GM19395 (cell line): Measurements from ENCODE around the gene NAV3.
A peak's percentile ranks its signal among the peaks of the same experiment; 100 is the strongest.

ENCODE experiments used
- ATAC-seq: cut with Tn5 transposase; IDR thresholded peaks from one replicate; pipeline ENCODE4 v1.9.1; 2021; ENCODE audit warnings: mild to moderate bottlenecking, moderate library complexity; ENCODE audit not compliant: unreplicated experiment

The NAV3 gene

GRCh38 chr12:77845831-77846230, 15.1 kb downstream of the NAV3 start:
- ATAC-seq: no peak

- peak; percentile 98 for ATAC-seq
Measured at GRCh38 chr12:77847060-77847541, 16.4 kb downstream of the NAV3 start.

GRCh38 chr12:77847680-77848431, 17.2 kb downstream of the NAV3 start:
- ATAC-seq: no peak

- no peak for ATAC-seq
Measured at GRCh38 chr12:77850129-77850528, 19.4 kb downstream of the NAV3 start.

- ATAC-seq: no peak
Measured at GRCh38 chr12:77850698-77851097, 20.0 kb downstream of the NAV3 start.

- ATAC-seq: no peak
Measured at GRCh38 chr12:77855548-77855947, 24.9 kb downstream of the NAV3 start.

GRCh38 chr12:77861317-77861716, 30.6 kb downstream of the NAV3 start:
- no peak for ATAC-seq

- ATAC-seq: no peak
Measured at GRCh38 chr12:77865178-77865577, 34.5 kb downstream of the NAV3 start.

- no peak for ATAC-seq
Measured at GRCh38 chr12:77878901-77879300, 48.2 kb downstream of the NAV3 start.

GRCh38 chr12:77882709-77883108, 52.0 kb downstream of the NAV3 start:
- no peak for ATAC-seq

GRCh38 chr12:77888611-77889010, 57.9 kb downstream of the NAV3 start:
- ATAC-seq: no peak

GRCh38 chr12:77891518-77892147, 60.9 kb downstream of the NAV3 start:
- ATAC-seq: no peak

- no peak for ATAC-seq
Measured at GRCh38 chr12:77893918-77894317, 63.2 kb downstream of the NAV3 start.

- no peak for ATAC-seq
Measured at GRCh38 chr12:77894556-77894955, 63.9 kb downstream of the NAV3 start.

GRCh38 chr12:77895699-77896098, 65.0 kb downstream of the NAV3 start:
- ATAC-seq: no peak

- no peak for ATAC-seq
Measured at GRCh38 chr12:77907936-77908335, 77.2 kb downstream of the NAV3 start.

GRCh38 chr12:77914081-77914488, 83.4 kb downstream of the NAV3 start:
- ATAC-seq: no peak

GRCh38 chr12:77915071-77915600, 84.4 kb downstream of the NAV3 start:
- ATAC-seq: no peak

GRCh38 chr12:77916276-77916675, 85.6 kb downstream of the NAV3 start:
- ATAC-seq: no peak

- no peak for ATAC-seq
Measured at GRCh38 chr12:77918046-77918445, 87.4 kb downstream of the NAV3 start.

GRCh38 chr12:77919450-77919849, 88.8 kb downstream of the NAV3 start:
- ATAC-seq: no peak

GRCh38 chr12:77923882-77924281, 93.2 kb downstream of the NAV3 start:
- ATAC-seq: no peak
